B cell (primary cell): Measurements from ENCODE around the gene GLIS2.

Experiments used
- CTCF ChIP-seq: fragments of 200-600 bp; IDR thresholded peaks from one replicate; pipeline ENCODE4 v1.8.0; 2022; ENCODE audit warnings: antibody characterized with exemption, mild to moderate bottlenecking
- EZH2 ChIP-seq: IDR thresholded peaks from 2 replicates; pipeline ENCODE4 v1.6.1; 2012; ENCODE audit warnings: borderline replicate concordance, low read depth, mild to moderate bottlenecking, moderate library complexity, low read length; ENCODE audit not compliant: insufficient read depth, poor library complexity, severe bottlenecking

DNA sequence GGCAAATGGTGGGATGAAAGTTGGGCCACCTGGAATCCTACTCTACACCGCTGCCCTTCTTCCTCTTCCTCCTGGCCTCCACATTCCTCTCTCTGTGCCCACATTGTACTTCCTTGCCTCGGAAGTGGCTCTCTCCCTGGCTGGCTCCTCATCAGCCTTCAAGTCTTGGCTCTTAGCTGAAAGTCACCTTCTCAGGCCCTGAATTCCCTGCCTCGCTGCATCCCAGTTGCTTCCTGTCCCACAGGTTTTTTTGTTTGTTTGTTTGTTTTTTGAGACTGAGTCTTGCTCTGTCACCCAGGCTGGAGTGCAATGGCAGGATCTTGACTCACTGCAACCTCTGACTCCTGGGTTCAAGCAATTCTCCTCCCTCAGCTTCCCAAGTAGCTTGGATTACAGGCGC is 37.8 kb downstream of the GLIS2 start:
- TF ChIP-seq CTCF (no peak), EZH2 (no peak)
